HG03457 (cell line): Measurements from ENCODE around the gene GOLGA6L9.
"Not testable (repeated sequence)": the region's sequence is repeated elsewhere in the genome, so short reads cannot be mapped to it uniquely, and the experiment has no call there.

Experiments
- ATAC-seq: cut with Tn5 transposase; IDR thresholded peaks from one replicate; pipeline ENCODE4 v1.9.1; 2021; ENCODE audit warnings: moderate number of reproducible peaks; ENCODE audit not compliant: unreplicated experiment

Gene GOLGA6L9, protein sequence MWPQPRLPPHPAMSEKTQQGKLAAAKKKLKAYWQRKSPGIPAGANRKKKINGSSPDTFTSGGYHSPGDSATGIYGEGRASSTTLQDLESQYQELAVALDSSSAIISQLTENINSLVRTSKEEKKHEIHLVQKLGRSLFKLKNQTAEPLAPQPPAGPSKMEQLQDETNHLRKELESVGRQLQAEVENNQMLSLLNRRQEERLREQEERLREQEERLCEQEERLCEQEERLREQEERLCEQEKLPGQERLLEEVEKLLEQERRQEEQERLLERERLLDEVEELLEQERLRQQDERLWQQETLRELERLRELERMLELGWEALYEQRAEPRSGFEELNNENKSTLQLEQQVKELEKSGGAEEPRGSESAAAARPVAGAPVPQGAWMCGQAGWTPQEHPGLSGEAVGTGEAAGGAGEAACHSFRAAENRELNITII

DNA sequence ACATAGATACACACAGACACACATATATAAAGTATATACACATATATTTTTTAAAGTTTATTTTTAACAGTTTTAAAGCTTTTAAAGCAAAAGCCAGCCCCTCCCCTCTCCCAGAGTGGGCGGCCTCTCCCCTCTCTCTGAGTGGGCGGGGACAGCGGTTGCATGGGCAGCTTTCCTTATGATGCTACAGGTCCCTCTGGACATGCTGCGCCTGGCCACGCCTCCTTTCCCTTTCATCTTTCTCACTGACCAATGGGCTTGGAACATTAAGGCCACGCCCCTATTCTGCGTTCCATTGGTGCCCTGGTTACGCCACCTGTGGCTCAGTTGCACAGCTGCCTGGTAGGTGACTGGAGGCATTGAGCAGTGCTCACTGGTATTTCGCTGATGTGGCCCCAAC is at the start of gene GOLGA6L9:
GOLGA6L9 (plus strand) TSS at position 124 of the 400 bp plus-strand sequence; CDS start at position 388, 264 bp downstream.
- not testable (repeated sequence) for ATAC-seq

DNA sequence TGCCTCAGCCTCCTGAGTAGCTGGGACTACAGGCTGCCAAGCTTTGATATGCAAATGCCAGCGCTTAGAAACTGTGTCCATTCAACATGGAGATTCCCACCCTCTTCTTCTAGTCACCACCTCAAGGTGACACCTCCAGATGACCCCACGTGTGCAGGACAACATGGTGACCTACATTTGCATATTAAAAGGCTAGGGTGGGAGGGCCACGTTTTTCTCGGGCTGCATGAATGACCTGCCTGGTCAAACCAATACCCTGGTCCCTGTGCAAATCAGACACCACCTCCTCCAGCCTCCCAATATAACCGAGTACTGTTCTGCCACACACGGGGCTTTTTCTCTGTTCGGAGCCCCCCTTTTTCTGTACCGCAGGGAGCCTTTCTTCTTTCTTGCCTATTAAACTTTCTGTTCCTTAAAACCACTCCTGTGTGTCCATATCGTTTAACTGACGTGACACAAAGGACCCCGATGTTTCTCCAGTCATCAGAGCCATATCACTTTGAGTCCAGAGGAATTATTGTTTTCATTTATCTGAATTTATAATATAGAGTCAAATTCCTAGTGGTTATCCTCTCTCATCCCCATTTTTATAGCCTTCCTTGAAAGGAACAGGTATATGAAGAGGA is 48.2 kb upstream of the GOLGA6L9 start:
- not testable (repeated sequence) for ATAC-seq

DNA sequence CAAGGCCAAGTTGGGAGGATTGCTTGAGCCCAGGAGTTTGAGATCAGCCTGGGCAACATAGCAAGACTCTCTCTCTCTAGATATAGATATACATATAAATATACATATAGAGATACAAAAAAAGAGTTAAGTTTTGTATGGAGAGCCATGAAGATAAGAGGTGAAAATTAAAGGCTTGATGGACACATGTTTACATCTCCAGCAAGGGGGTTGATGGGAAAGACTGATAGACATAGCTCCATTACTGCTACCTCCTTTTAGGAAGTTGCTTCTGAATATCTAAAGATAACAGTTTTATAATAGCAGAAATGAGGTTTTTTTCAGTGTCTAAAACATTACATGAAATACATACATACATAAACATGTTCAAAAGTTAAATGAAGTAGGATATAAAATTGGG is 42.4 kb upstream of the GOLGA6L9 start:
- ATAC-seq = not testable (repeated sequence)

DNA sequence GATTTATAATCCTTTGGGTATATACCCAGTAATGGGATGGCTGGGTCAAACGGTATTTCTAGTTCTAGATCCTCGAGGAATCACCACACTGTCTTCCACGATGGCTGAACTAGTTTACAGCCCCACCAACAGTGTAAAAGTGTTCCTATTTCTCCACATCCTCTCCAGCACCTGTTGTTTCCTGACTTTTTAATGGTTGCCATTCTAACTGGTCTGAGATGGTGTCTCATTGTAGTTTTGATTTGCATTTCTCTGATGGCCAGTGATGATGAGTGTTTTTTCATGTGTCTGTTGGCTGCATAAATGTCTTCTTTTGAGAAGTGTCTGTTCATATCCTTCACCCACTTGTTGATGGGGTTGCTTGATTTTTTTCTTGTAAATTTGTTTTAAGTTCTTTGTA is 39.5 kb upstream of the GOLGA6L9 start:
- not testable (repeated sequence) for ATAC-seq

DNA sequence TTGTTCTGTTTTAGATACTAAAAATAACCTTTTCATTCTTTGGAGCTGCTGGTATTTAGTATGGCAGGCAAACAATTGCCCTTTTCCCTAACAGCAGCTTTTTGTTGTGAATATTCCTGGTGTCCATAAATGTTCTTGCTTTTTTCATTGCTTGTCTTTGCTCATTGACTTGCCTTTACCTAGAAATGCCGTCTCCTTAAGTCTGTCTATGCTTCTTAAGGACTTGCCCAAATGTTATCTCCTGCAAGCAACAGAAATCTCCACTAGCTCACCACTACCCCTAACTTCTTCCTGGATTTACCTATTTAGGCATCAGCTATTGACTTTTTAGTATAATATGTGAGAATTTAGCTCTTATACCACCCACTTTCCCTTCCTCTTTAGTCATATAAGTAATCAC is 37.5 kb upstream of the GOLGA6L9 start:
- not testable (repeated sequence) for ATAC-seq

DNA sequence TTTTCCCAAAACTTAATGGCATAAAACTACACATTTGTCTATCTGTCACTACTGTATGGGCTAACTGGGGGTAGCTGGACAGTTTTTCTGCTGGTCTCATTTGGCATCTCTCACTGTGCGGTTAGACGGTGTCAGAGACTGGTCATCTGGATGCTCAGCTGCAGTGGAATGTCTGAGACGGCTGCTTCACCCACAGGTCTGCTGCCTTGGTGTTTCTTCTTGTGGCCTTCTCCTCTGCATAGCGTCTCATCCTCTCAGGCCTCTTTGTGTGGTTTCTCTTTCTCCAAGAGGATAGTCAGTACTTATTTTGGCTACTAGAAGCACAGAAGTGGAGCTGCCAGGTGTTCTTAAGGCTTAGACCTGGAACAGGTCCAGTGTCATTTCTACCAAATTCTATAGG is 35.9 kb upstream of the GOLGA6L9 start:
- no peak for ATAC-seq

DNA sequence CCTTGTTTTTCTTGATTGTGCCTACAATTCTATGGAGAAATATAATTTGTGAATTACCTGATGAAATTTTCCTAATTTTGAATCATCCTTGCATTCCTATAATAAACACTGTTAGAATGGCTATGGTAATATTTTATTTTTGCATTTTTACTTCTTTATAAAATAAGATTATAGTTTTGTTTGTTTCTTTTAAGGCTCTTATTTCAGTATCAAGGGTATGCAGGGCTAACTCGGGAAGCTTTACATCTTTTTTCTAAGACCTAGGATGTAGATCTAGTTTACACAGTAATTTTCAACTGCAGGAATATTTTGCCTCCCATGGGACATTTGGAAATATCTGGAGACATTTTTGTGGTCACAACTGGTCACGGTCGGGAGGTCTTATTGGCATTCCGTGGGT is 33.8 kb upstream of the GOLGA6L9 start:
- ATAC-seq = not testable (repeated sequence)

DNA sequence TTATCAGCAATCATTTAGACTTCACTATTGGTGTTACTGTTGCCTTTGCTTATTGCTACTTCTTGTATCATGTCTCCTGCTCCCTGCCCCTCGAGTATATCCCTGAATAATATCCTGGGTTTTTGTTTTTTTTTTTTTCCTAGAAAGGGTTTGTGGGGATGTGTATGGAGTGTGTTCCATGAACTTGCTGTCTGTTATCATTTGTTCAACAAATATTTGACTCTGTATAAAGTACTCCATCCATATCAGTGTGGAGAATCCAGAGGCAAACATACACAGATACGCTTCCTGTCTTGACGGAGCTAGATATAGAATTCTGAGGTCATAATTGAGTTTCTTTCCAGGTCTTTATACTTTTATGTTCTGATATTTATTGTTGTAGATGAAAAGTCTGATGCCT is 31.8 kb upstream of the GOLGA6L9 start:
- no peak for ATAC-seq

DNA sequence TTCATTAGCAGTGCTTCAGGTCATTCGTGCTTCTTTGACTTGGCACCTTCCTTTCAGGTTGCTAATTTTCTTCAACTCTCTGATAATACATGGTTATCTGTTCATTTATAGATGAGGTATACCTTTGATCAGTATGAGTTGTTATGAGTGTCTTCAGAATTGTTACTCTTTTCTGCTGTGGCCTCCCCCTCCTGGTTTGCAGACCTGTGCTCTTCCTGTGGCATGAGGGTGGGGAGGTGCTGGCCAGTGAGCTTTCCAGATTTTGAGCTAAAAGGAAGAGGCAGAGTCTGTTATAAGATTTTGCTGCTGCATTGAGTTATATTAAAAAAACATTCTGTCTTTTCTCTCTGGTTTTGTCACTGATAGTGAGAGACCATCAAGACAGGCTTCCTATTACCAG is 30.8 kb upstream of the GOLGA6L9 start:
- no peak for ATAC-seq

DNA sequence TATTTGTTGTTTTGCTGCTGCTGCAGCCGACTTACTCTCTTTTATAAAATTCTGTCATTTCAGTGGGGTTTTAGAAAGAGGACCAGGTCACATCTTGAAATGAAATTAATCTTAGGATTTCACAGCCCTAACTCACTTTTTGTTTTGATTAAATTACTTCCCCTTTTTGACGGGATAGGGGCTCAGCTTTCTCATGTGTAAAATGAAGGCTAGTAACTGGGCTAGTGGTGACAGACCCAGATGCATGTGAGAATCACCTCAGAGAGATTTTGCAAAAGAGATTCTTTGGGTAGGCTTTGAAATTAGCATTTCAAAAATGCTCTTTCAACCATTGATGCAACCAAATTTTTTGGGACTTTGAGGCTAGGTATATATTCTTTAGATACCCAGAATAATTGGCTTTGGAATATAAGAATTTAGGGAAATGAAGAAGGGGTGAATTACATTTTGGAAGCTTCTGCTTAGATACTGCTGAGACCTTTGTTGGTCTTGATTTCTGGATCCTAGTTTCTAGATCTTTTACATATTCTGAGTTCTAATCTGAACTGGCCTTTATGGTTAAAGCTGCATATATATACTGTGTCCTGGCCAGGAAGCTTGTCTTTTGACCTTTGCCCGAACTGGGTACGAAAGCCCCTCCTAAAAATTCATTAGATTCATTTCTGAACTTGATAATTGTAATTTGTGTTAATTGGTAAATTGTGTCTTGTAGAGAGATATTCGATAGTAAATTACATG is 30.1 kb upstream of the GOLGA6L9 start:
- not testable (repeated sequence) for ATAC-seq

DNA sequence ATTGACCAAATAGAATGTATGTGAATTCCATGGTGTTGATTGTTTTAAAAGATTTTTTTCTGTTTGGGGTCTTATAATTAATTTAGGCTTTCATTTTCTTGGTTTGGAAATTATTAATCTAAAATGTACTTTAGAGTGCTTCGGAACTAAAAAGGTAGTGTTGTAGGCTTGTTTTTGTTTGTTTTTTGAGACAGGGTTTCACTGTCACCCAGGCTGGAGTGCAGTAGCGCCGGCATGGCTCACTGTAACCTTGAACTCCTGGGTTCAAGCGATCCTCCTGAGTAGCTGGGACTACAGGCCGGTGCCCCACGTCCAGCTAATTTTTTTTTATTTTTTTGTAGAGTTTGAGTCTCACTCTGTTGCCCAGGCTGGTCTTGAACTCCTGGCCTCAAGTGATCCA is 27.7 kb upstream of the GOLGA6L9 start:
- not testable (repeated sequence) for ATAC-seq

DNA sequence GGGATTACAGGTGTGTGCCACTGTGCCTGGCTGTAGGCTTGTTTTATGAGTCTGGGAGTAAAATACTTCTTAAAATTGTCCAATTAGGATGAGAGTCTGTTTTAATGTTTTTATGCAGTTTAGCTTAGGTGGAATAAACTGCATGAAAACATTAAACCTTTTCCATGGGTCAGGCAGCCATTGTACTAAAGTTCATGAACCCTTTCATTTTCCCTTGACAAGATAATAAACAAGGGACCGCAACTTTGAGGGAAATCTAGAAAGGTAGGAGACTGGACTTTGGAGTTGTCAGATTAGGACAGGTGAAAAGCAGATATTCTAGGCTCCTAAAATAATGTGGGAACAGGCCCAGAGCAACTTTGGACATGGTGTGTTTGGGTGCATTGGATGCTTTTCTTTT is 27.3 kb upstream of the GOLGA6L9 start:
- ATAC-seq = not testable (repeated sequence)

DNA sequence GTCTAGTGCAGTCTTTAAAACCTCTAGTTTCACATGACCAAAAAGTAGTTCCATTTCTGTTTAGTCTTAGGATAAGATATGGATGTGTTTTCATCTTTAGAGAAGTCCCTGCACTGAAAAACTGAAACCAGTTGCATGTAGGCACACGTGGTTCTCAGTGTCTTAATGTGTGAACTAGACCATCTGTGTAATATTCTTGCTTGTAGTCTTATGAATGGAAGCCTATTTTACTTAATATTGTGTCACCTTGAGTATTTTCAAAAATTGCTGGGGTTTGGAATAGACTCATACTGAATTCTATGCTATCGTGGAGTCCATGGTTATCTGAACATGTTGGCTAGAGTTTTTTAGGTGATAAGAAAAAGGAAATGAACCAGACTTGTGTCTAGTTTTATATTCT is 23.4 kb upstream of the GOLGA6L9 start:
- ATAC-seq = not testable (repeated sequence)

DNA sequence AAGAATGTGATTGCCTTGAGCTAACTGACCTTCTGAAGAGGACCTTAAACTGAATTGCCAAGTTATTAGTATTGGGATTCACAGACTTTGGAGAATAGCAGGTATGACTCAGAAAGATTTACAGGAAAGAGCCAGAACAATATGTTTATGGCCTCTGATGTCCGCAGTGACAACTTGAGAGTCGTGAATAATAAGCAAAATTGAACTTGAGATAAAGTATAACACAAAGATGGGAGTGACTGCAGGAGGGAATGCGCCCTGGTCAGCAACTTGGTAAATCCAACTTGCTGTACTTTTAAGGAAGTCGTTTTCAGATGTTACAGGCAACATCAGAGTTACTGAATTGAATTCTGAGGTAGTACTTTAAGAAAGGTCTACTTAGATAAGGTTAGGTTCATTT is 19.3 kb upstream of the GOLGA6L9 start:
- not testable (repeated sequence) for ATAC-seq

DNA sequence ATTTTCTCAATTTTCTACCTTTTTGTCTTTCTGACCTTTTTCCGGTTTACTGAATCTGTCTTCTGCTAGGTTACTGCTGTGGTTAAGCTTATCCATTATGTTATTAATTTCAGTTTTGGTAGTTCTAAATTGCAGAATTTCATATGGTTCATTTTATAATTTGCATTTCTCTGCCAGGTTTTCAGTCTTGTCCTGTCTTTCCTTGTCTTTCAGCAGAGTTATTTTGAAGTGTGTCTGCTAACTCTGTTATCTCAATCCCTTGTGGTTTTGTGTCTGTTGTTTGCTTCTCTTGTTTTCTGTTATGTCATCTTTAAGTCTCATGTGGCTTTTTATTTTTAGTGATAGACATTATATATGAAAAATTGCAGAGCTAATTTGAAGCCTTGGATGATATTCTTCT is 18.0 kb upstream of the GOLGA6L9 start:
- not testable (repeated sequence) for ATAC-seq

DNA sequence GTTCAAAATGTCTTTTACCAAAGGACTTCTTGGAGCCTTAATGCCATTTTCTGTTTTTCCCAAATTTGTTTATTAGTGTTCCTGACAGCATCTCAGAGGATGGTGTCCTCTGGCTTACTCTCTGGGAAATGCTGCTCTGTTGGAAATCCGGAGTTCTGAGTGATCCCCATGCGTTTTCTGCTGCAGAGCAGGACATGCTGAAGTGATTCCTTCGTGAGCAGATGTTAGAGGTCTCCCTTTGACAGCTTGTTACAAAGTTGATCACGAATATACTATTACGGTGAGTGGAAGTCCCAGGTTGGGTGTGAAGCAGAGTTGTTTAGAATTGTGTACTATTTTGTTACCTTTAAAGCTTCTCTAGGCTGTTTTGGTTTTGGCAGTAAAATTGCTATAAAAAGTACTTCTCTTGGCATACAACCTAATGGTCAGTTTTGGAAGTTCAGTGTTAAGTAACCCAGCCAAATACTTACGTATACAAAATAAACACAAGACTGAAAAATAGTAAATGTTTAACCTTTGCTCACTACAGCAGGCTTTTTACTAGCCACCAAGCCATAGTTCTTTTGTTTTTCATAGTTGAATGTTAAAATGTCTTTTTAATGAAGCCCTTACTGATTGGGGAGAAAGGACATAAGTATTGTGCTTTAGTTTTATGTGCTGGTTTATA is 15.0 kb upstream of the GOLGA6L9 start:
- not testable (repeated sequence) for ATAC-seq

DNA sequence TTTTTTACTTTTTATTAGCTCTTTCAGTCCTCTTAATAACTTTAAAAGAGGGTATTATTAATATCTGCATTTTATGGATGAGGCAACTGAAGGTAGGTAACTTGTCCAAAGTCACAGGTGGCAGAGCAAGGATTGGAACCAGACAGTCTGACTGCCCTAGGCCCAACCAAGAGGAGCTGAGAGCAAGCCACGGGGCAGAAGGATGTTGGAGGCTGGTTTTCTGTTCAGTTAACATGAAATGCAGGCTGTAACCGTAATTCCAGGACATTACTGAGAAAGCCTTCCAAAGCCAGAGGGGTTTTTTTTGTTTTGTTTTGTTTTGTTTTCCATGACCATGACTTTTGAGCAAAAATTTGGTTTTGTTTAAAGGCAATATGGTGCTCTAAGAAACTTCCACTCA is 9.1 kb upstream of the GOLGA6L9 start:
- not testable (repeated sequence) for ATAC-seq

DNA sequence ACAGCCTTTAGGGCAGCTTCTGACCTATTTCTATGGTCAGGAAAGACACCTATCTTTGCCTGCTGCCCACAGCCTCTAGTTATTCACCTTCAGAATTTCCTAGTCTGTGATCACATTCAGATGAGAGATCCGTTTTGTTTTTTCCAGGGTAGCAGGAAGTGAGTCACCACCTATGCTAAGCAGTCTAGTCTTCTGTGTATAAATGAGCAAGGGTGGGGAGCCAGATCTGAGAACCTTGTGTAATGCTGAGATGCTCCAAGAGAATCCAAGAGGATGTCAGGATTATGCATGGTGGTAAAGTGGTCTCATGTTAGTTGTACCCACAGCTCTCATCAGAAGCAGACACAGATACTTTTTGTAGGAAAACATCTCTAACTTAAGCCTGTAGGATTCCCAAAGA is 8.7 kb upstream of the GOLGA6L9 start:
- not testable (repeated sequence) for ATAC-seq

DNA sequence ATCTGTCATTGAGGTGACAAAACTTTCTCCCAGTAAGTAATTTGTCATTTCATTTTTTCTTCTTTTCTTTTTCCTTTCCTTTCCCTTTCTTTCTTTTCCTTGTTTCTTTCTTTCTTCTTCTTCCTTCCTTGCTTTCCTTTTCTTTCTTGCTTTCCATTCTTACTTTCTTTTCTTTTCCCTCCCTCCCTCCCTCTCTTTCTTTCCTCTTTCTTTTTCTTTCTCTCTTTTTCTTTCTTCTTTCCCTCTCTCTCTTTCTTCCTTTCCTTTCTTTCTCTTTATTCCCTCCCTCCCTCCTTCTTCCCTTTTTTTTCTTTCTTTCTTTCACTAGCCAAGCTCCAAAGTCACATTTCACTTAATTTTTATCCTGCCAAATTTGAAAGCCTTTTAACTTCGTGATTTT is 2.5 kb upstream of the GOLGA6L9 start:
- not testable (repeated sequence) for ATAC-seq

DNA sequence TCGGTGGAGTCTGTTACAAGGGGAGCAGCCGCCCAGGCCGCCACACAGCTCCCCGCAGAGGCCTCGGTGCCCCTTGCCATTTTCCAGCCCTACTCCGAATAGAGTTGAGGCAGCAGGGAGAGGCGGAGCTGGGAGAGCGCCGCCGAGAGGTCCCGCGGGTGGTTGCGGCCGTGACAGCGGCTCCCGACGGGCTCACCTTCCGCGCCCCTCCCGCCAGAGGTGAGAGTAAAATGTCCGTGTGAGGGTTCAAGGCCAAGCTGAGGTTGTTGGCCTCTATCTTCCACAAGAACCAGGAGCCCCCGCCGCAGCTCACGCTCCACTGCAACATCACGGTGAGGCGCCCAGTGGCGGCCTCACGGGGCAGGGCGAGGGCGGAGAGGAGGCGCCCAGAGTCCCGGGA is 15.8 kb downstream of the GOLGA6L9 start:
- ATAC-seq = not testable (repeated sequence)

DNA sequence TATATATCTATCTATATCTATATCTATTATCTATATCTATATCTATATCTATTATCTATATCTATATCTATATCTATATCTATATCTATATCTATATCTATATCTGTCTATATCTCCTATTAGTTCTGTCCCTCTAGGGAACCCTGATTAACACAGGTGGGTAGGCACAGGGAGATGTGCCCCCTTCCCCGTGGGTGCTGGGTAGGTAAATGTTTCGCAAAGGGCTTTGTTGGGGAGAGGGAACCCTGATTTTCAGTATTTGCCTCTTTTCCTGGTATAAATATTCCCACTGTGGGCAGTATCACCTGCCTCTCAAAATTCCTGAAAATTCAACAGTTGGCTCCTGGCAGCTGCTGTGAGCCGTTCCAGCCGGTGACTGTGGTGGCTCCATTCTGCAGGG is 27.7 kb downstream of the GOLGA6L9 start:
- ATAC-seq = not testable (repeated sequence)
